PC-3 (cell line): Measurements from ENCODE around the gene LRIT1. TPM values are rescaled to one million over a fixed set of nuclear protein-coding genes. Genes with fewer than 3 reads are reported as not detected.
A peak's percentile ranks its signal among the peaks of the same experiment; 100 is the strongest.

Experiments
- ATAC-seq: fragments of 200-7000 bp; cut with Tn5 transposase; 2 replicates; pipeline ENCODE4 v1.9.1; 2020; ENCODE audit warnings: mild to moderate bottlenecking, moderate library complexity
- BruUV-seq: library from RNA; stranded (reverse); fragments of 400-500 nt; replicated peaks from 2 replicates; lab custom pipeline; 2021; lab: Mats Ljungman, UMichigan
- CTCF ChIA-PET: fragments of 300-600 bp; sonication (Branson Sonifier 250); formaldehyde crosslinking; loops from one replicate; lab custom pipeline; 2022; ENCODE audit warnings: antibody characterized with exemption; lab: Charles Lee
- POLR2A ChIA-PET: fragments of 300-600 bp; sonication (Branson Sonifier 250); formaldehyde crosslinking; loops from one replicate; lab custom pipeline; 2022; ENCODE audit warnings: antibody characterized with exemption; ENCODE audit not compliant: unreplicated experiment; lab: Charles Lee
- DNase-seq: peaks from one replicate; pipeline ENCODE4 v3.0.0-alpha.2; 2015
- H2AFZ ChIP-seq: fragments of 300-600 bp; sonication (generic); 2 replicates; pipeline ENCODE4 v1.6.0; 2016; ENCODE audit warnings: antibody characterized with exemption, low read length
- H3F3A ChIP-seq: fragments of 300-600 bp; sonication (generic); one replicate; pipeline ENCODE4 v1.6.0; 2017; ENCODE audit warnings: antibody characterized with exemption, low read length, control low read depth, mild to moderate bottlenecking; ENCODE audit not compliant: unreplicated experiment
- H3K27ac ChIP-seq: fragments of 300-600 bp; sonication (generic); 2 replicates; pipeline ENCODE4 v1.5.1; 2016; ENCODE audit warnings: mild to moderate bottlenecking, low read length
- H3K27me3 ChIP-seq: fragments of 300-600 bp; sonication (generic); 2 replicates; pipeline ENCODE4 v1.6.1; 2016; ENCODE audit warnings: low read length, mixed read lengths
- H3K36me3 ChIP-seq: fragments of 300-600 bp; sonication (generic); 2 replicates; pipeline ENCODE4 v1.6.1; 2016; ENCODE audit warnings: low read depth, mixed run types, low read length, mixed read lengths
- H3K4me1 ChIP-seq: fragments of 300-600 bp; sonication (generic); 2 replicates; pipeline ENCODE4 v1.5.1; 2016; ENCODE audit warnings: low read length; ENCODE audit not compliant: insufficient read depth
- H3K4me2 ChIP-seq: fragments of 300-600 bp; sonication (generic); 2 replicates; pipeline ENCODE4 v1.6.0; 2016; ENCODE audit warnings: low read length
- H3K4me3 ChIP-seq: fragments of 300-600 bp; sonication (generic); 2 replicates; pipeline ENCODE4 v1.5.1; 2016; ENCODE audit warnings: mild to moderate bottlenecking, low read length, mixed read lengths
- H3K79me2 ChIP-seq: fragments of 300-600 bp; sonication (generic); 2 replicates; pipeline ENCODE4 v1.6.1; 2017; ENCODE audit warnings: low read length, mixed read lengths
- H3K9ac ChIP-seq: fragments of 300-600 bp; sonication (generic); 2 replicates; pipeline ENCODE4 v1.6.0; 2016; ENCODE audit warnings: mild to moderate bottlenecking, low read length
- H3K9me2 ChIP-seq: fragments of 300-600 bp; sonication (generic); replicated peaks from 2 replicates; pipeline ENCODE4 v1.6.1; 2016; ENCODE audit warnings: mixed run types, low read length, mixed read lengths
- H3K9me3 ChIP-seq: fragments of 300-600 bp; sonication (generic); 2 replicates; pipeline ENCODE4 v1.6.1; 2016; ENCODE audit warnings: low read length, mixed read lengths
- H4K20me1 ChIP-seq: fragments of 300-600 bp; sonication (generic); 2 replicates; pipeline ENCODE4 v1.6.1; 2016; ENCODE audit warnings: low read length, mixed read lengths
- EZH2 ChIP-seq: fragments of 300-600 bp; sonication (generic); IDR thresholded peaks from one replicate; pipeline ENCODE4 v1.6.1; 2017; ENCODE audit warnings: antibody characterized with exemption, mild to moderate bottlenecking, low read length; ENCODE audit not compliant: unreplicated experiment
- EZH2phosphoT487 ChIP-seq: fragments of 300-600 bp; sonication (generic); IDR thresholded peaks from 2 replicates; pipeline ENCODE4 v1.6.1; 2018; ENCODE audit warnings: mild to moderate bottlenecking, antibody characterized with exemption, low read length, borderline replicate concordance
- intact Hi-C: fragments of 100-400 bp; cut with micrococcal nuclease; formaldehyde crosslinking; loops from 2 replicates; pipeline ENCODE4 v1.9.0; 2023
- total RNA-seq: library from RNA; depleted of rRNA; stranded (reverse); fragments of >200 nt; gene quantifications from 2 replicates; pipeline ENCODE4 v1.2.3, GENCODE V29; 2014
- TF ChIP-seq, protein P1 (sequence below): fragments of 300-600 bp; sonication (generic); conservative IDR thresholded peaks from 2 replicates; pipeline ENCODE4 v1.5.1; 2017; ENCODE audit warnings: antibody characterized with exemption, low read depth, mild to moderate bottlenecking, low read length

The LRIT1 gene
- total RNA-seq, 1 experiment from 2014 or later, result not detected

DNA sequence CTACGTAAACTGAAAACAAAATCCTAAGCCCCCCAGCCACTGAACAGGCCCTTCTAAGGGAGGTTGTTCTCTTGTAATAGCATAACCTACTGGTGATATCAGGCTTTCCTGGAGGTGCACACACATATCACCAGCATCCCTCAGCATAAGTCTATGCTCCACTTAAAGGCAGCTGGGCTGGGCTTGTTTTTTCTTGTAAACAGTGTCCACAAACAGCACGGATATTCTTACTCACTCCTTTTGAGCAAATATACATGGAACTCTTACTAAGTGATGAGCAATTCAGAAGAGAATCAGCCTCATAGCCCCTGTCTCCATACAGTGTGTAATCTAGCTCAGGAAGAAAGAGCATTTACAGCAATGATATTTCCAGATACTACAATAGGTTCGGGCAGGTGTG lies 2.4 kb downstream of the LRIT1 start:
- H3K27me3 ChIP-seq, result peaks cover 14% of the 10 kb centered on the region
- TF ChIP-seq EZH2, result no peak
- no peak for TF ChIP-seq EZH2phosphoT487
- TF ChIP-seq, protein P1, sequence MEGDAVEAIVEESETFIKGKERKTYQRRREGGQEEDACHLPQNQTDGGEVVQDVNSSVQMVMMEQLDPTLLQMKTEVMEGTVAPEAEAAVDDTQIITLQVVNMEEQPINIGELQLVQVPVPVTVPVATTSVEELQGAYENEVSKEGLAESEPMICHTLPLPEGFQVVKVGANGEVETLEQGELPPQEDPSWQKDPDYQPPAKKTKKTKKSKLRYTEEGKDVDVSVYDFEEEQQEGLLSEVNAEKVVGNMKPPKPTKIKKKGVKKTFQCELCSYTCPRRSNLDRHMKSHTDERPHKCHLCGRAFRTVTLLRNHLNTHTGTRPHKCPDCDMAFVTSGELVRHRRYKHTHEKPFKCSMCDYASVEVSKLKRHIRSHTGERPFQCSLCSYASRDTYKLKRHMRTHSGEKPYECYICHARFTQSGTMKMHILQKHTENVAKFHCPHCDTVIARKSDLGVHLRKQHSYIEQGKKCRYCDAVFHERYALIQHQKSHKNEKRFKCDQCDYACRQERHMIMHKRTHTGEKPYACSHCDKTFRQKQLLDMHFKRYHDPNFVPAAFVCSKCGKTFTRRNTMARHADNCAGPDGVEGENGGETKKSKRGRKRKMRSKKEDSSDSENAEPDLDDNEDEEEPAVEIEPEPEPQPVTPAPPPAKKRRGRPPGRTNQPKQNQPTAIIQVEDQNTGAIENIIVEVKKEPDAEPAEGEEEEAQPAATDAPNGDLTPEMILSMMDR, result no peak
- no peak overlapping the region for H2AFZ ChIP-seq
- H3K27ac ChIP-seq, result no peak overlapping the region
- H3K9me2 ChIP-seq, result no peaks in the 10 kb centered on the region
- no peaks in the 10 kb centered on the region for H3K4me1 ChIP-seq
- ChIA-PET CTCF (no interaction called here), POLR2A (interaction anchor here (0.6 kb wide), 1 partner anchor 16 kb away, joined by 3 read pairs; no protein-coding TSS in a partner anchor)
- no peaks in the 10 kb centered on the region for H3K36me3 ChIP-seq
- no peak overlapping the region for H3K4me3 ChIP-seq
- peak; percentile 32 for DNase-seq
- peak; percentile 65 for ATAC-seq
- H3K9ac ChIP-seq, result no peak overlapping the region
- intact Hi-C loops, result no loop called here
- H3K4me2 ChIP-seq, result no peak overlapping the region
- no peaks in the 10 kb centered on the region for H3K9me3 ChIP-seq
- H4K20me1 ChIP-seq, result no peaks in the 10 kb centered on the region
- H3K79me2 ChIP-seq, result no peaks in the 10 kb centered on the region
- no TSS peak for BruUV-seq
- no peaks in the 10 kb centered on the region for H3F3A ChIP-seq

DNA sequence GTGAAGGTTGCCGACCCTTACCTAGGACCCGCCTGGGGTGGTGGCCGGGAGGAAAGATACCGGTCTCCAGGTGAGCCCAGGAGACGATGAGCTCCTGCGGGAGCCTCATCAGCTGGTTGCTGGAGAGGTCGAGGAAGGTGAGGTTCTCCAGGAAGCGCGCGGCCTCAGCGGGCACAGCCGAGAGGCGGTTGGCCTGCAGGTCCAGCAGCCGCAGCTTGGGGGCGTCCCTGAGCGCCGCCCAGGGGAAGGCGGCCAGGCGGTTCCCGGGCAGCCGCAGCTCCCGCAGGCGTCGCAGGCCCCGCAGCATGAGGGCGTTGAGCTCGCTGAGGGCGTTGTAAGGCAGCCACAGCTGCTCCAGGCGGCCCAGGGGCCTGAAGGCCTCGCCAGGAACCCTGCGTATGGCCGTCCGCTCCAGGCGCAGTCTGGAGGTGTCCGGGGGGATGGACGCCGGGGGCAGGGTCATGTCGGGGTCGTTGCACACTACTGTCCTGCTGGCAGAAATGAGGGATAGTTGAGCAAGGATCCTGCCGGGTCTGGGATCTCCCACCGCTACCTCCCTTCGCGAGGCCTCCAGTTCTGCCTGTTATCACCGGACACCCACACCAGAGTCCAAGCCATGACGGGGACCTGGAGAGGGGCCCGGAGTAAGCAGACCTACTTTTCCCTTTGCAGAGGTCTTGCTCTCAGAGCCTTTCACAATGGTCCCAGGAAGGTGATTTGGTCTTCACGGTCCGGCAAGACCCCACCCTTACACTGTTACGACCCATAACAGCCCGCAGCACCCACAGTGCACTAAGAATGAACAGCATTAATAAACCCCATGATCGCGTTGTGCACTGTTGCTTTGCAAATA lies 3.9 kb downstream of the LRIT1 start:
- CTCF ChIA-PET, result no interaction called here
- ATAC-seq (no peak), DNase-seq (no peak)
- Histone ChIP-seq H3F3A (no peaks in the 10 kb centered on the region), H3K4me1 (no peaks in the 10 kb centered on the region), H3K9me3 (no peaks in the 10 kb centered on the region), H3K27me3 (peaks cover 17% of the 10 kb centered on the region), H4K20me1 (no peaks in the 10 kb centered on the region), H3K9ac (no peak overlapping the region), H3K79me2 (no peaks in the 10 kb centered on the region), H3K27ac (no peak overlapping the region), H3K4me2 (no peak overlapping the region), H3K9me2 (no peaks in the 10 kb centered on the region), H3K36me3 (no peaks in the 10 kb centered on the region), H2AFZ (no peak overlapping the region), H3K4me3 (no peak overlapping the region)
- BruUV-seq, result no TSS peak
- TF ChIP-seq EZH2phosphoT487, result no peak
- TF ChIP-seq EZH2, result no peak
- TF ChIP-seq, protein P1, result no peak
- POLR2A ChIA-PET, result no interaction called here
- intact Hi-C loops, result no loop called here

DNA sequence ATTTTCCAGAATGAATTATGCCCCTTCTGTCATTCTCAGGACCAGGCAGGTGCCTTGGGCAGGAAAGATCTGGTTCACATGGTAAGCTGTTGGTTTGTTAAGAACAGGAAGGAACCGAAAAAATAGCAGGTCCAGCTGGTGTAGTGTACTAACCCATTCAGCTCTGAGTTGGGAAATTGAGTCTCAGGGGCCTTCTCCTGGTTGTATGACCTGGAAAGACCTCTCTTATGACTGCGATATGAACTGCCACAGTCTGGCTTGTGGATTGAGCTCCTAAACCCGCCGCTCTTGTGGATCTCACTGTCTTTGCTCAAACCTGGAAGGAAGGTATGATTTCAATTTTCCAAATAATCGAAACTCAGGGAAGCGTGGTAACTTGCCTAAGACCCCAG lies 4.5 kb downstream of the LRIT1 start:
- Histone ChIP-seq H3F3A (no peaks in the 10 kb centered on the region), H3K27me3 (peaks cover 22% of the 10 kb centered on the region), H3K9me2 (no peaks in the 10 kb centered on the region), H3K79me2 (no peaks in the 10 kb centered on the region), H3K27ac (no peak overlapping the region), H4K20me1 (no peaks in the 10 kb centered on the region), H3K4me1 (no peaks in the 10 kb centered on the region), H3K9me3 (no peaks in the 10 kb centered on the region), H3K4me3 (no peak overlapping the region), H3K36me3 (no peaks in the 10 kb centered on the region), H3K4me2 (no peak overlapping the region), H3K9ac (no peak overlapping the region), H2AFZ (no peak overlapping the region)
- intact Hi-C loops, result no loop called here
- TF ChIP-seq EZH2, result no peak
- TF ChIP-seq, protein P1, result no peak
- no peak for TF ChIP-seq EZH2phosphoT487
- DNase-seq (no peak), ATAC-seq (no peak)
- POLR2A ChIA-PET, result no interaction called here
- BruUV-seq, result no TSS peak
- CTCF ChIA-PET, result no interaction called here
